ENCODE measurements around the gene ARHGEF6.
"Not testable (repeated sequence)": the region's sequence is repeated elsewhere in the genome, so short reads cannot be mapped to it uniquely, and the experiment has no call there.

Gene ARHGEF6

GRCh38 chrX:136816975-136817374 lies 36.2 kb upstream of the ARHGEF6 start:
- H3K36me3 ChIP-seq (ENCODE audit: control insufficient read depth in 2 of 2, insufficient read depth in 2 of 2, low read length in 2 of 2): no peaks in the 10 kb centered on the region
- no peaks in the 10 kb centered on the region for H3K4me1 ChIP-seq (ENCODE audit: control insufficient read depth in 2 of 2, insufficient read depth in 2 of 2, low read length in 2 of 2)
- no peaks in the 10 kb centered on the region for H3K9me3 ChIP-seq (ENCODE audit: control insufficient read depth in 2 of 2, low read length in 2 of 2)
- no peak overlapping the region for H3K4me3 ChIP-seq (ENCODE audit: low read length in 2 of 2)
- no peak overlapping the region for H3K9ac ChIP-seq (ENCODE audit: low read depth in 1 of 2, low read length in 2 of 2)
- H3K27me3 ChIP-seq (ENCODE audit: control insufficient read depth in 2 of 2, insufficient read depth in 2 of 2, low read length in 2 of 2): no peaks in the 10 kb centered on the region
- H3K27ac ChIP-seq (ENCODE audit: low read depth in 2 of 2, low read length in 2 of 2): no peak overlapping the region

GRCh38 chrX:136814847-136815750 lies 34.4 kb upstream of the ARHGEF6 start:
- Histone ChIP-seq H3K27me3 (ENCODE audit: control insufficient read depth in 2 of 2, insufficient read depth in 2 of 2, low read length in 2 of 2) (no peaks in the 10 kb centered on the region), H3K4me1 (ENCODE audit: control insufficient read depth in 2 of 2, insufficient read depth in 2 of 2, low read length in 2 of 2) (no peaks in the 10 kb centered on the region), H3K4me3 (ENCODE audit: low read length in 2 of 2) (no peak overlapping the region), H3K9ac (ENCODE audit: low read depth in 1 of 2, low read length in 2 of 2) (no peak overlapping the region), H3K9me3 (ENCODE audit: control insufficient read depth in 2 of 2, low read length in 2 of 2) (no peaks in the 10 kb centered on the region), H3K36me3 (ENCODE audit: control insufficient read depth in 2 of 2, insufficient read depth in 2 of 2, low read length in 2 of 2) (no peaks in the 10 kb centered on the region), H3K27ac (ENCODE audit: low read depth in 2 of 2, low read length in 2 of 2) (no peak overlapping the region)

GRCh38 chrX:136812286-136812685 lies 31.6 kb upstream of the ARHGEF6 start:
- Histone ChIP-seq H3K9me3 (ENCODE audit: control insufficient read depth in 2 of 2, low read length in 2 of 2) (no peaks in the 10 kb centered on the region), H3K4me1 (ENCODE audit: control insufficient read depth in 2 of 2, insufficient read depth in 2 of 2, low read length in 2 of 2) (no peaks in the 10 kb centered on the region), H3K27ac (ENCODE audit: low read depth in 2 of 2, low read length in 2 of 2) (no peak overlapping the region)

GRCh38 chrX:136810493-136810892 lies 29.8 kb upstream of the ARHGEF6 start:
- Histone ChIP-seq H3K27ac (ENCODE audit: low read depth in 2 of 2, low read length in 2 of 2) (no peak overlapping the region), H3K4me3 (ENCODE audit: low read length in 2 of 2) (no peak overlapping the region), H3K4me1 (ENCODE audit: control insufficient read depth in 2 of 2, insufficient read depth in 2 of 2, low read length in 2 of 2) (no peaks in the 10 kb centered on the region), H3K9me3 (ENCODE audit: control insufficient read depth in 2 of 2, low read length in 2 of 2) (no peaks in the 10 kb centered on the region), H3K36me3 (ENCODE audit: control insufficient read depth in 2 of 2, insufficient read depth in 2 of 2, low read length in 2 of 2) (no peaks in the 10 kb centered on the region), H3K27me3 (ENCODE audit: control insufficient read depth in 2 of 2, insufficient read depth in 2 of 2, low read length in 2 of 2) (no peaks in the 10 kb centered on the region), H3K9ac (ENCODE audit: low read depth in 1 of 2, low read length in 2 of 2) (no peak overlapping the region)

More at GRCh38 chrX:136812286-136812685, 31.6 kb upstream of the ARHGEF6 start:
- Histone ChIP-seq H3K4me3 (ENCODE audit: low read length in 2 of 2) (no peak overlapping the region), H3K27me3 (ENCODE audit: control insufficient read depth in 2 of 2, insufficient read depth in 2 of 2, low read length in 2 of 2) (no peaks in the 10 kb centered on the region), H3K9ac (ENCODE audit: low read depth in 1 of 2, low read length in 2 of 2) (no peak overlapping the region), H3K36me3 (ENCODE audit: control insufficient read depth in 2 of 2, insufficient read depth in 2 of 2, low read length in 2 of 2) (no peaks in the 10 kb centered on the region)

- Histone ChIP-seq H3K4me3 (ENCODE audit: low read length in 2 of 2) (no peak overlapping the region), H3K27ac (ENCODE audit: low read depth in 2 of 2, low read length in 2 of 2) (no peak overlapping the region), H3K9me3 (ENCODE audit: control insufficient read depth in 2 of 2, low read length in 2 of 2) (no peaks in the 10 kb centered on the region), H3K27me3 (ENCODE audit: control insufficient read depth in 2 of 2, insufficient read depth in 2 of 2, low read length in 2 of 2) (no peaks in the 10 kb centered on the region), H3K9ac (ENCODE audit: low read depth in 1 of 2, low read length in 2 of 2) (no peak overlapping the region), H3K4me1 (ENCODE audit: control insufficient read depth in 2 of 2, insufficient read depth in 2 of 2, low read length in 2 of 2) (no peaks in the 10 kb centered on the region), H3K36me3 (ENCODE audit: control insufficient read depth in 2 of 2, insufficient read depth in 2 of 2, low read length in 2 of 2) (no peaks in the 10 kb centered on the region)
These were observed 26.2 kb upstream of the ARHGEF6 start for GRCh38 chrX:136806891-136807410.

- Histone ChIP-seq H3K27ac (ENCODE audit: low read depth in 2 of 2, low read length in 2 of 2) (no peak overlapping the region), H3K27me3 (ENCODE audit: control insufficient read depth in 2 of 2, insufficient read depth in 2 of 2, low read length in 2 of 2) (no peaks in the 10 kb centered on the region), H3K4me3 (ENCODE audit: low read length in 2 of 2) (no peak overlapping the region), H3K9me3 (ENCODE audit: control insufficient read depth in 2 of 2, low read length in 2 of 2) (no peaks in the 10 kb centered on the region), H3K9ac (ENCODE audit: low read depth in 1 of 2, low read length in 2 of 2) (no peak overlapping the region), H3K4me1 (ENCODE audit: control insufficient read depth in 2 of 2, insufficient read depth in 2 of 2, low read length in 2 of 2) (no peaks in the 10 kb centered on the region), H3K36me3 (ENCODE audit: control insufficient read depth in 2 of 2, insufficient read depth in 2 of 2, low read length in 2 of 2) (no peaks in the 10 kb centered on the region)
These were observed 21.8 kb upstream of the ARHGEF6 start for GRCh38 chrX:136802515-136802914.

GRCh38 chrX:136797787-136798186 lies 17.1 kb upstream of the ARHGEF6 start:
- Histone ChIP-seq H3K4me3 (ENCODE audit: low read length in 2 of 2) (no peak overlapping the region), H3K36me3 (ENCODE audit: control insufficient read depth in 2 of 2, insufficient read depth in 2 of 2, low read length in 2 of 2) (no peaks in the 10 kb centered on the region), H3K27ac (ENCODE audit: low read depth in 2 of 2, low read length in 2 of 2) (no peak overlapping the region), H3K9me3 (ENCODE audit: control insufficient read depth in 2 of 2, low read length in 2 of 2) (no peaks in the 10 kb centered on the region), H3K4me1 (ENCODE audit: control insufficient read depth in 2 of 2, insufficient read depth in 2 of 2, low read length in 2 of 2) (no peaks in the 10 kb centered on the region), H3K27me3 (ENCODE audit: control insufficient read depth in 2 of 2, insufficient read depth in 2 of 2, low read length in 2 of 2) (no peaks in the 10 kb centered on the region), H3K9ac (ENCODE audit: low read depth in 1 of 2, low read length in 2 of 2) (no peak overlapping the region)

- not testable (repeated sequence) for H3K36me3 ChIP-seq (ENCODE audit: control insufficient read depth in 2 of 2, insufficient read depth in 2 of 2, low read length in 2 of 2); H3K27ac ChIP-seq (ENCODE audit: low read depth in 2 of 2, low read length in 2 of 2); H3K9me3 ChIP-seq (ENCODE audit: control insufficient read depth in 2 of 2, low read length in 2 of 2); H3K27me3 ChIP-seq (ENCODE audit: control insufficient read depth in 2 of 2, insufficient read depth in 2 of 2, low read length in 2 of 2); H3K9ac ChIP-seq (ENCODE audit: low read depth in 1 of 2, low read length in 2 of 2); H3K4me3 ChIP-seq (ENCODE audit: low read length in 2 of 2); H3K4me1 ChIP-seq (ENCODE audit: control insufficient read depth in 2 of 2, insufficient read depth in 2 of 2, low read length in 2 of 2)
These were observed 14.4 kb upstream of the ARHGEF6 start for GRCh38 chrX:136795132-136795531.

GRCh38 chrX:136794660-136795059 lies 13.9 kb upstream of the ARHGEF6 start:
- not testable (repeated sequence) for H3K4me1 ChIP-seq (ENCODE audit: control insufficient read depth in 2 of 2, insufficient read depth in 2 of 2, low read length in 2 of 2); H3K9me3 ChIP-seq (ENCODE audit: control insufficient read depth in 2 of 2, low read length in 2 of 2); H3K36me3 ChIP-seq (ENCODE audit: control insufficient read depth in 2 of 2, insufficient read depth in 2 of 2, low read length in 2 of 2); H3K4me3 ChIP-seq (ENCODE audit: low read length in 2 of 2); H3K27ac ChIP-seq (ENCODE audit: low read depth in 2 of 2, low read length in 2 of 2); H3K9ac ChIP-seq (ENCODE audit: low read depth in 1 of 2, low read length in 2 of 2); H3K27me3 ChIP-seq (ENCODE audit: control insufficient read depth in 2 of 2, insufficient read depth in 2 of 2, low read length in 2 of 2)

GRCh38 chrX:136794080-136794479 lies 13.3 kb upstream of the ARHGEF6 start:
- no peaks in the 10 kb centered on the region for H3K36me3 ChIP-seq (ENCODE audit: control insufficient read depth in 2 of 2, insufficient read depth in 2 of 2, low read length in 2 of 2)
- H3K4me3 ChIP-seq (ENCODE audit: low read length in 2 of 2): no peak overlapping the region
- no peak overlapping the region for H3K27ac ChIP-seq (ENCODE audit: low read depth in 2 of 2, low read length in 2 of 2)
- H3K9ac ChIP-seq (ENCODE audit: low read depth in 1 of 2, low read length in 2 of 2): no peak overlapping the region
- no peaks in the 10 kb centered on the region for H3K4me1 ChIP-seq (ENCODE audit: control insufficient read depth in 2 of 2, insufficient read depth in 2 of 2, low read length in 2 of 2)
- no peaks in the 10 kb centered on the region for H3K27me3 ChIP-seq (ENCODE audit: control insufficient read depth in 2 of 2, insufficient read depth in 2 of 2, low read length in 2 of 2)
- H3K9me3 ChIP-seq (ENCODE audit: control insufficient read depth in 2 of 2, low read length in 2 of 2): no peaks in the 10 kb centered on the region
